KOPT-K1 (cell line): ENCODE measurements around the gene RNF38.
A peak's percentile ranks its signal among the peaks of the same experiment; 100 is the strongest.
"Not testable (repeated sequence)": the region's sequence is repeated elsewhere in the genome, so short reads cannot be mapped to it uniquely, and the experiment has no call there.

Experiments used
- H3K27ac ChIP-seq: fragments of 200-600 bp; sonication (generic); 2 replicates; pipeline ENCODE4 v1.5.1; 2016; ENCODE audit warnings: antibody characterized with exemption, mild to moderate bottlenecking, low read depth, low read length; ENCODE audit not compliant: poor library complexity, severe bottlenecking
- H3K36me3 ChIP-seq: fragments of 200-600 bp; sonication (generic); 2 replicates; pipeline ENCODE4 v1.5.1; 2017; ENCODE audit warnings: antibody characterized with exemption, mild to moderate bottlenecking, low read length, moderate library complexity; ENCODE audit not compliant: insufficient read depth
- H3K9me3 ChIP-seq: fragments of 200-600 bp; sonication (generic); 2 replicates; pipeline ENCODE4 v1.5.1; 2017; ENCODE audit warnings: antibody characterized with exemption, low read length, mild to moderate bottlenecking; ENCODE audit not compliant: insufficient read depth, poor library complexity, severe bottlenecking

RNF38 gene

GRCh38 chr9:36399980-36400331 lies at the start of gene RNF38:
Gene RNF38 (minus strand): TSS chr9:36400269. CDS start chr9:36400108, 161 bp downstream.
- peak within 1 kb of the TSS; percentile 87 for H3K27ac ChIP-seq
- no peaks in the 10 kb centered on the region for H3K9me3 ChIP-seq
- H3K36me3 ChIP-seq: no peaks in the 10 kb centered on the region

- H3K27ac ChIP-seq, H3K9me3 ChIP-seq, H3K36me3 ChIP-seq: not testable (repeated sequence)
These were observed 48.5 kb upstream of the RNF38 start for GRCh38 chr9:36448555-36448954.

GRCh38 chr9:36448017-36448416 lies 47.9 kb upstream of the RNF38 start:
- no peak overlapping the region for H3K27ac ChIP-seq
- no peaks in the 10 kb centered on the region for H3K9me3 ChIP-seq
- H3K36me3 ChIP-seq: peaks cover 4% of the 10 kb centered on the region; the same call in 1 of the 2 replicates

GRCh38 chr9:36446678-36447077 lies 46.6 kb upstream of the RNF38 start:
- H3K9me3 ChIP-seq, H3K27ac ChIP-seq, H3K36me3 ChIP-seq: not testable (repeated sequence)

- Histone ChIP-seq H3K9me3 (no peaks in the 10 kb centered on the region), H3K36me3 (peaks cover 4% of the 10 kb centered on the region; the same call in 1 of the 2 replicates), H3K27ac (no peak overlapping the region)
These were observed 45.8 kb upstream of the RNF38 start for GRCh38 chr9:36445800-36446361.

GRCh38 chr9:36444203-36444602 lies 44.1 kb upstream of the RNF38 start:
- H3K9me3 ChIP-seq: no peaks in the 10 kb centered on the region
- peaks cover 4% of the 10 kb centered on the region; the same call in 1 of the 2 replicates for H3K36me3 ChIP-seq
- no peak overlapping the region for H3K27ac ChIP-seq

GRCh38 chr9:36443581-36443980 lies 43.5 kb upstream of the RNF38 start:
- Histone ChIP-seq H3K36me3 (peaks cover 4% of the 10 kb centered on the region; the same call in 1 of the 2 replicates), H3K27ac (no peak overlapping the region), H3K9me3 (no peaks in the 10 kb centered on the region)

GRCh38 chr9:36442710-36443109 lies 42.6 kb upstream of the RNF38 start:
- peaks cover 4% of the 10 kb centered on the region; the same call in 1 of the 2 replicates for H3K36me3 ChIP-seq
- no peak overlapping the region for H3K27ac ChIP-seq
- H3K9me3 ChIP-seq: no peaks in the 10 kb centered on the region

GRCh38 chr9:36441966-36442365 lies 41.9 kb upstream of the RNF38 start:
- Histone ChIP-seq H3K27ac (peak overlapping the region; percentile 10), H3K9me3 (no peaks in the 10 kb centered on the region), H3K36me3 (peaks cover 4% of the 10 kb centered on the region; the same call in 1 of the 2 replicates)

- H3K36me3 ChIP-seq: no peaks in the 10 kb centered on the region
- no peak overlapping the region for H3K27ac ChIP-seq
- H3K9me3 ChIP-seq: no peaks in the 10 kb centered on the region
These were observed 38.6 kb upstream of the RNF38 start for GRCh38 chr9:36438536-36439236.

- Histone ChIP-seq H3K9me3 (no peaks in the 10 kb centered on the region), H3K36me3 (no peaks in the 10 kb centered on the region), H3K27ac (no peak overlapping the region)
These were observed 37.7 kb upstream of the RNF38 start for GRCh38 chr9:36437790-36438189.

GRCh38 chr9:36436909-36437308 lies 36.8 kb upstream of the RNF38 start:
- no peaks in the 10 kb centered on the region for H3K36me3 ChIP-seq
- H3K9me3 ChIP-seq: no peaks in the 10 kb centered on the region
- H3K27ac ChIP-seq: no peak overlapping the region

GRCh38 chr9:36433386-36433785 lies 33.3 kb upstream of the RNF38 start:
- H3K27ac ChIP-seq: no peak overlapping the region
- peaks cover 4% of the 10 kb centered on the region; the same call in 1 of the 2 replicates for H3K36me3 ChIP-seq
- no peaks in the 10 kb centered on the region for H3K9me3 ChIP-seq

- H3K27ac ChIP-seq: no peak overlapping the region
These were observed 31.0 kb upstream of the RNF38 start for GRCh38 chr9:36431078-36431477.

GRCh38 chr9:36426945-36427344 lies 26.9 kb upstream of the RNF38 start:
- Histone ChIP-seq H3K36me3 (peaks cover 4% of the 10 kb centered on the region; the same call in 1 of the 2 replicates), H3K9me3 (no peaks in the 10 kb centered on the region), H3K27ac (no peak overlapping the region)

More at GRCh38 chr9:36431078-36431477, 31.0 kb upstream of the RNF38 start:
- H3K36me3 ChIP-seq: peaks cover 4% of the 10 kb centered on the region; the same call in 1 of the 2 replicates
- no peaks in the 10 kb centered on the region for H3K9me3 ChIP-seq

GRCh38 chr9:36426348-36426747 lies 26.3 kb upstream of the RNF38 start:
- Histone ChIP-seq H3K9me3 (no peaks in the 10 kb centered on the region), H3K27ac (no peak overlapping the region), H3K36me3 (peaks cover 5% of the 10 kb centered on the region; the same call in 1 of the 2 replicates)
